IMR-90 (cell line): ENCODE data around the gene TXNL1. TPM values are rescaled to one million over a fixed set of nuclear protein-coding genes. Genes with fewer than 3 reads are reported as not detected.

Experiments used
- ATAC-seq: fragments of 200-7000 bp; cut with Tn5 transposase; 2 replicates; pipeline ENCODE4 v1.9.1; 2020; ENCODE audit warnings: low read depth, mild to moderate bottlenecking, moderate library complexity
- BruUV-seq: library from RNA; stranded (reverse); fragments of 400-500 nt; replicated peaks from 2 replicates; lab custom pipeline; 2021; lab: Mats Ljungman, UMichigan
- CTCF ChIA-PET: fragments of 300-600 bp; formaldehyde crosslinking; extraction: SDS; loops from one replicate; lab custom pipeline; 2021; ENCODE audit warnings: antibody characterized with exemption; lab: Yijun Ruan, JAX
- POLR2A ChIA-PET: fragments of 300-600 bp; sonication (Branson Sonifier 250); formaldehyde crosslinking; loops from one replicate; lab custom pipeline; 2022; ENCODE audit warnings: antibody characterized with exemption; ENCODE audit not compliant: unreplicated experiment; lab: Charles Lee
- DNase-seq: peaks from one replicate; pipeline ENCODE4 v3.0.0; 2013
- H2AFZ ChIP-seq: replicated peaks from 2 replicates; pipeline ENCODE3; 2013; ENCODE audit warnings: low read length, mild to moderate bottlenecking; ENCODE audit not compliant: poor library complexity
- H2AK5ac ChIP-seq: 2 replicates; pipeline ENCODE4 v1.6.1; 2013; ENCODE audit warnings: low read depth, low read length, inconsistent platforms
- H2AK9ac ChIP-seq: replicated peaks from 2 replicates; pipeline ENCODE3; 2013; ENCODE audit warnings: mild to moderate bottlenecking, low read depth, low read length, moderate library complexity; ENCODE audit not compliant: poor library complexity
- H2BK120ac ChIP-seq: 2 replicates; pipeline ENCODE4 v1.6.1; 2013; ENCODE audit warnings: low read depth, low read length, inconsistent platforms
- H2BK15ac ChIP-seq: 3 replicates; pipeline ENCODE4 v1.6.1; 2013; ENCODE audit warnings: low read depth, low read length, inconsistent platforms
- H2BK20ac ChIP-seq: 2 replicates; pipeline ENCODE4 v1.6.1; 2013; ENCODE audit warnings: low read depth, mild to moderate bottlenecking, inconsistent platforms, low read length, moderate library complexity
- H2BK5ac ChIP-seq: 2 replicates; pipeline ENCODE4 v1.6.1; 2013; ENCODE audit warnings: mild to moderate bottlenecking, low read depth, low read length, inconsistent platforms; ENCODE audit not compliant: poor library complexity, severe bottlenecking
- H3K14ac ChIP-seq: replicated peaks from 2 replicates; pipeline ENCODE4 v1.6.1; 2013; ENCODE audit warnings: low read depth, low read length, inconsistent platforms
- H3K18ac ChIP-seq: 2 replicates; pipeline ENCODE4 v1.6.1; 2013; ENCODE audit warnings: low read depth, low read length, control low read depth
- H3K23ac ChIP-seq: 2 replicates; pipeline ENCODE4 v1.6.1; 2013; ENCODE audit warnings: low read depth, low read length, inconsistent platforms
- H3K27ac ChIP-seq: 2 replicates; pipeline ENCODE4 v1.5.1; 2013; ENCODE audit warnings: mild to moderate bottlenecking, control low read depth, low read length; ENCODE audit not compliant: insufficient read depth
- H3K27me3 ChIP-seq: 2 replicates; pipeline ENCODE4 v1.6.1; 2013; ENCODE audit warnings: low read length; ENCODE audit not compliant: control insufficient read depth, insufficient read depth
- H3K36me3 ChIP-seq: 2 replicates; pipeline ENCODE4 v1.6.1; 2013; ENCODE audit warnings: low read length, mixed read lengths; ENCODE audit not compliant: control insufficient read depth, insufficient read depth
- H3K4ac ChIP-seq: 2 replicates; pipeline ENCODE4 v1.6.1; 2013; ENCODE audit warnings: low read depth, low read length, inconsistent platforms
- H3K4me1 ChIP-seq: 2 replicates; pipeline ENCODE4 v1.6.1; 2013; ENCODE audit warnings: low read length, mixed read lengths; ENCODE audit not compliant: control insufficient read depth, insufficient read depth
- H3K4me2 ChIP-seq: 2 replicates; pipeline ENCODE4 v1.6.1; 2013; ENCODE audit warnings: low read depth, mild to moderate bottlenecking, control low read depth, low read length, moderate library complexity
- H3K4me3 ChIP-seq: 2 replicates; pipeline ENCODE4 v1.5.1; 2013; ENCODE audit warnings: low read depth, mild to moderate bottlenecking, control low read depth, low read length, moderate library complexity; ENCODE audit not compliant: insufficient read depth
- H3K56ac ChIP-seq: 2 replicates; pipeline ENCODE4 v1.6.1; 2013; ENCODE audit warnings: low read length, inconsistent platforms; ENCODE audit not compliant: insufficient read depth; ENCODE audit errors: extremely low read depth
- H3K79me1 ChIP-seq, 2 experiments: 2 replicates each; pipeline ENCODE4 v1.6.1; 2013; ENCODE audit warnings: low read length in 2 of 2, inconsistent platforms in 1 of 2, low read depth in 1 of 2
- H3K9ac ChIP-seq: 2 replicates; pipeline ENCODE4 v1.6.1; 2013; ENCODE audit warnings: low read depth, low read length, control low read depth
- H3K9me1 ChIP-seq: 2 replicates; pipeline ENCODE4 v1.6.1; 2013; ENCODE audit warnings: low read length, inconsistent platforms; ENCODE audit not compliant: insufficient read depth
- H3K9me3 ChIP-seq: 2 replicates; pipeline ENCODE4 v1.6.1; 2013; ENCODE audit warnings: low read length; ENCODE audit not compliant: control insufficient read depth, insufficient read depth
- H4K20me1 ChIP-seq: 2 replicates; pipeline ENCODE4 v1.6.1; 2013; ENCODE audit warnings: low read length, inconsistent platforms; ENCODE audit not compliant: insufficient read depth
- H4K5ac ChIP-seq: 2 replicates; pipeline ENCODE4 v1.6.1; 2013; ENCODE audit warnings: mild to moderate bottlenecking, low read depth, low read length, control low read depth
- H4K8ac ChIP-seq, 2 experiments: 2 replicates each; pipeline ENCODE4 v1.6.1; 2013; ENCODE audit warnings: low read depth in 2 of 2, low read length in 2 of 2, control low read depth in 1 of 2, inconsistent platforms in 1 of 2
- H4K91ac ChIP-seq: 2 replicates; pipeline ENCODE4 v1.6.1; 2013; ENCODE audit warnings: low read depth, low read length, inconsistent platforms; ENCODE audit not compliant: insufficient read depth
- BHLHE40 ChIP-seq: fragments of 150-350 bp; IDR thresholded peaks from 2 replicates; pipeline ENCODE4 v1.6.1; 2016; ENCODE audit warnings: mild to moderate bottlenecking, low read depth, low read length
- CEBPB ChIP-seq: IDR thresholded peaks from 2 replicates; pipeline ENCODE4 v1.6.1; 2012; ENCODE audit warnings: low read depth, low read length, improper control_type of control experiment
- CHD1 ChIP-seq: IDR thresholded peaks from 2 replicates; pipeline ENCODE4 v1.6.1; 2012; ENCODE audit warnings: low read depth, low read length, improper control_type of control experiment
- ELK1 ChIP-seq: fragments of 150-350 bp; IDR thresholded peaks from 2 replicates; pipeline ENCODE4 v1.6.1; 2016; ENCODE audit warnings: low read depth, mild to moderate bottlenecking, low read length, moderate library complexity, borderline replicate concordance
- FOS ChIP-seq: fragments of 150-350 bp; IDR thresholded peaks from 2 replicates; pipeline ENCODE4 v1.6.1; 2016; ENCODE audit warnings: low read depth, low read length
- MAFK ChIP-seq: IDR thresholded peaks from 2 replicates; pipeline ENCODE4 v1.6.1; 2012; ENCODE audit warnings: low read depth, low read length, improper control_type of control experiment
- MAZ ChIP-seq: IDR thresholded peaks from 2 replicates; pipeline ENCODE4 v1.6.1; 2012; ENCODE audit warnings: low read depth, mild to moderate bottlenecking, low read length, improper control_type of control experiment, moderate library complexity, borderline replicate concordance
- MXI1 ChIP-seq: IDR thresholded peaks from 2 replicates; pipeline ENCODE4 v1.6.1; 2012; ENCODE audit warnings: low read depth, mild to moderate bottlenecking, low read length, moderate library complexity, borderline replicate concordance
- NFE2L2 ChIP-seq: fragments of 150-350 bp; IDR thresholded peaks from 2 replicates; pipeline ENCODE4 v1.6.1; 2016; ENCODE audit warnings: low read depth, mild to moderate bottlenecking, low read length
- POLR2A ChIP-seq: IDR thresholded peaks from 2 replicates; pipeline ENCODE4 v1.6.1; 2012; ENCODE audit warnings: mild to moderate bottlenecking, low read depth, low read length
- RAD21 ChIP-seq: IDR thresholded peaks from 2 replicates; pipeline ENCODE4 v1.6.1; 2012; ENCODE audit warnings: low read length, improper control_type of control experiment
- RCOR1 ChIP-seq: IDR thresholded peaks from 2 replicates; pipeline ENCODE4 v1.6.1; 2012; ENCODE audit warnings: mild to moderate bottlenecking, low read length, improper control_type of control experiment; ENCODE audit not compliant: insufficient replicate concordance
- RFX5 ChIP-seq: IDR thresholded peaks from 2 replicates; pipeline ENCODE4 v1.8.0; 2012; ENCODE audit warnings: low read depth, mild to moderate bottlenecking, low read length, moderate library complexity
- SMC3 ChIP-seq: fragments of 150-350 bp; IDR thresholded peaks from 2 replicates; pipeline ENCODE4 v1.6.1; 2016; ENCODE audit warnings: low read depth, mild to moderate bottlenecking, antibody characterized with exemption, low read length, moderate library complexity
- USF2 ChIP-seq: fragments of 150-350 bp; IDR thresholded peaks from 2 replicates; pipeline ENCODE4 v1.6.1; 2017; ENCODE audit warnings: mild to moderate bottlenecking, antibody characterized with exemption, low read length, low read depth
- WGBS, 2 experiments: methylation state at CpG; one replicate each; pipeline versions ENCODE4 v1.1.5 to v1.1.7; 2013; ENCODE audit warnings: missing lambda C conversion rate in 2 of 2; ENCODE audit not compliant: insufficient read length in 1 of 2; ENCODE audit errors: extremely low coverage in 2 of 2; 5-methylcytosine and 5-hydroxymethylcytosine counted together
- dilution Hi-C: fragments of 300-500 bp; cut with HindIII; formaldehyde crosslinking; loops from one replicate; pipeline ENCODE4 v1.14.3; 2018; ENCODE audit warnings: low sequenced_read_pairs; ENCODE audit not compliant: unreplicated experiment
- in situ Hi-C: fragments of 300-500 bp; cut with MboI; formaldehyde crosslinking; loops from 3 replicates; pipeline ENCODE4 v1.14.3; 2019; ENCODE audit warnings: low sequenced_read_pairs, inconsistent platforms, mixed read lengths
- intact Hi-C: fragments of 100-400 bp; cut with micrococcal nuclease; formaldehyde crosslinking; loops from 2 replicates; pipeline ENCODE4 v1.10.0; 2022
- polyA plus RNA-seq, 3 experiments: library from polyadenylated mRNA; depleted of rRNA; stranded (reverse); fragments of >200 nt; gene quantifications; 2 replicates each; pipeline ENCODE4 v1.2.3, GENCODE V29; 2012; ENCODE audit warnings: low replicate concordance in 1 of 3
- total RNA-seq: library from RNA; depleted of rRNA; stranded (reverse); fragments of >200 nt; gene quantifications from 2 replicates; pipeline ENCODE4 v1.2.3, GENCODE V29; 2012
- TF ChIP-seq, protein P1 (sequence below): conservative IDR thresholded peaks from 2 replicates; pipeline ENCODE4 v1.5.1; 2012; ENCODE audit warnings: mild to moderate bottlenecking, low read depth, low read length, improper control_type of control experiment

TXNL1 gene
- total and polyA plus RNA-seq, 2 of the 4 experiments (the other 2 are of a cell fraction), result 38.7 to 62.5 TPM

DNA sequence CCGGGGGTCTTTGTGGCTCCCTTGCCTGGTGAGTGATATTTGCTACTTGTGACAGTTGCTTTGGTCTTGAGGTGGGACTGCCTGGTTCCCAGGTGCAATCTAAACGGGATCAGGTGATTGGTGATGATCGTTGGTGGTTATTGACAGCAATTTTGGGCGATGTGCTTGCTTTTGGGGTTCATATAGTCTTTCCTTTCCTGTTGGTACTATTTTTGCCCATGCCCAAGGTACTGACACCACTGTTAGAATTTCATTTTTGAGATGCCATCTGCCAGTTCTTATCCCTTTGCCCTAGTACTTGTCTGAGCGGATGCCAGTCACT lies 13.3 kb upstream of the TXNL1 start:
- no peaks in the 10 kb centered on the region for H3K36me3 ChIP-seq
- BruUV-seq, result no TSS peak
- peak overlapping the region; percentile 80 for H3K9ac ChIP-seq
- ATAC-seq (no peak), DNase-seq (no peak)
- no peak overlapping the region for H2BK5ac ChIP-seq
- no peak overlapping the region for H3K18ac ChIP-seq
- no peak overlapping the region; the same call in 1 of the 2 replicates for H3K14ac ChIP-seq
- H2BK15ac ChIP-seq, result no peak overlapping the region
- H3K4ac ChIP-seq, result no peak overlapping the region
- H2BK20ac ChIP-seq, result no peak overlapping the region
- H3K23ac ChIP-seq, result peak overlapping the region; percentile 14; the same call in 1 of the 2 replicates
- WGBS, 2 experiments, result 0% methylated on average over 1 of the region's 5 CpGs; no CpG with 5 or more reads in 1 of the 2 experiments
- peak overlapping the region; percentile 65 for H2AK9ac ChIP-seq
- CTCF ChIA-PET, result no interaction called here
- H2AK5ac ChIP-seq, result no peak overlapping the region; the same call in 1 of the 2 replicates
- H3K27ac ChIP-seq, result peak overlapping the region; percentile 75; the same call in 1 of the 2 replicates
- peak overlapping the region; percentile 81 for H3K4me3 ChIP-seq
- intact Hi-C loops (no loop called here), in situ Hi-C loops (no loop called here), dilution Hi-C loops (no loop called here)
- H4K20me1 ChIP-seq, result no peaks in the 10 kb centered on the region
- no peak overlapping the region for H4K91ac ChIP-seq
- POLR2A ChIA-PET, result interaction anchor here (0.8 to 1.1 kb wide), 2 partner anchors 10 to 14 kb away, joined by 4 to 5 read pairs; no protein-coding TSS in a partner anchor
- no peaks in the 10 kb centered on the region for H3K9me3 ChIP-seq
- no peak for TF ChIP-seq CEBPB
- TF ChIP-seq MAFK, result no peak
- no peak for TF ChIP-seq ELK1
- TF ChIP-seq RCOR1, result no peak
- no peak for TF ChIP-seq FOS
- TF ChIP-seq MXI1, result no peak
- no peak for TF ChIP-seq SMC3
- no peak for TF ChIP-seq RFX5
- TF ChIP-seq, protein P1, sequence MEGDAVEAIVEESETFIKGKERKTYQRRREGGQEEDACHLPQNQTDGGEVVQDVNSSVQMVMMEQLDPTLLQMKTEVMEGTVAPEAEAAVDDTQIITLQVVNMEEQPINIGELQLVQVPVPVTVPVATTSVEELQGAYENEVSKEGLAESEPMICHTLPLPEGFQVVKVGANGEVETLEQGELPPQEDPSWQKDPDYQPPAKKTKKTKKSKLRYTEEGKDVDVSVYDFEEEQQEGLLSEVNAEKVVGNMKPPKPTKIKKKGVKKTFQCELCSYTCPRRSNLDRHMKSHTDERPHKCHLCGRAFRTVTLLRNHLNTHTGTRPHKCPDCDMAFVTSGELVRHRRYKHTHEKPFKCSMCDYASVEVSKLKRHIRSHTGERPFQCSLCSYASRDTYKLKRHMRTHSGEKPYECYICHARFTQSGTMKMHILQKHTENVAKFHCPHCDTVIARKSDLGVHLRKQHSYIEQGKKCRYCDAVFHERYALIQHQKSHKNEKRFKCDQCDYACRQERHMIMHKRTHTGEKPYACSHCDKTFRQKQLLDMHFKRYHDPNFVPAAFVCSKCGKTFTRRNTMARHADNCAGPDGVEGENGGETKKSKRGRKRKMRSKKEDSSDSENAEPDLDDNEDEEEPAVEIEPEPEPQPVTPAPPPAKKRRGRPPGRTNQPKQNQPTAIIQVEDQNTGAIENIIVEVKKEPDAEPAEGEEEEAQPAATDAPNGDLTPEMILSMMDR, result no peak
- no peak for TF ChIP-seq BHLHE40
- no peak for TF ChIP-seq POLR2A
- TF ChIP-seq NFE2L2, result no peak
- no peak for TF ChIP-seq MAZ
- TF ChIP-seq CHD1, result no peak
- no peak for TF ChIP-seq USF2
- no peak for TF ChIP-seq RAD21
- peak overlapping the region; percentile 35; the same call in 1 of the 2 replicates for H3K56ac ChIP-seq
- H4K5ac ChIP-seq, result peak overlapping the region; percentile 5; the same call in 1 of the 2 replicates
- H2BK120ac ChIP-seq, result no peak overlapping the region
- H3K79me1 ChIP-seq, result peaks cover 8 to 20% of the 10 kb centered on the region in 2 experiments; a peak in 3 of 4 replicates
- no peaks in the 10 kb centered on the region for H3K27me3 ChIP-seq
- peaks cover 3% of the 10 kb centered on the region; the same call in 1 of the 2 replicates for H3K4me1 ChIP-seq
- H3K9me1 ChIP-seq, result peaks cover 4% of the 10 kb centered on the region
- peak overlapping the region; percentile 6 to 76; a peak in 2 of 4 replicates for H4K8ac ChIP-seq
- peak overlapping the region; percentile 97 for H3K4me2 ChIP-seq
- H2AFZ ChIP-seq, result peak overlapping the region; percentile 97
